KBM-7 (cell line): Measurements from ENCODE around the gene NUDT2.
A peak's percentile ranks its signal among the peaks of the same experiment; 100 is the strongest.
"Not testable (repeated sequence)": the region's sequence is repeated elsewhere in the genome, so short reads cannot be mapped to it uniquely, and the experiment has no call there.

ENCODE experiments used
- DNase-seq: peaks from one replicate; pipeline ENCODE4 v3.0.0-alpha.2; 2015
- in situ Hi-C: fragments of 300-500 bp; cut with MboI; formaldehyde crosslinking; loops from 2 replicates; pipeline ENCODE4 v1.14.3; 2020; ENCODE audit warnings: low sequenced_read_pairs, low pct_unique_long_range_greater_than_20kb, mixed read lengths

Gene NUDT2

DNA sequence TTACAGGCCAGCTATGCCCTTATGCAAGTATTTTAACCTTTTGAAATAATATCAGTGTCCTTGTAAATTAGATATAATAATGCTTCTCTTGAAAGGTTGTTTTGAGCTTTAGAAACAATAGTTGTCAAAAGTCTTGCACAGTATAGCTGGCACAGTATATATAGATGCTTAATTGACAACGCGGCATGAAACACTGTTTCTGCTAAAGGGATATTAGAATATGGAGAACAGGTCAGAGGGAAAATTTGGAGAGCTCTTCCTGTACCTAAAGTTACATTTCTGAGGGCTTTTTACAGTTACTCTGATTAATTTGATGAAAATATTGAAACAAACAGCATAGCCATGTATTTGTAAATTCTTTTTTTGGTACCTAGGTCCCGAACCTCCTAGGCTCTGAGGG, 4.5 kb downstream of the NUDT2 start:
- in situ Hi-C loops = no loop called here

DNA sequence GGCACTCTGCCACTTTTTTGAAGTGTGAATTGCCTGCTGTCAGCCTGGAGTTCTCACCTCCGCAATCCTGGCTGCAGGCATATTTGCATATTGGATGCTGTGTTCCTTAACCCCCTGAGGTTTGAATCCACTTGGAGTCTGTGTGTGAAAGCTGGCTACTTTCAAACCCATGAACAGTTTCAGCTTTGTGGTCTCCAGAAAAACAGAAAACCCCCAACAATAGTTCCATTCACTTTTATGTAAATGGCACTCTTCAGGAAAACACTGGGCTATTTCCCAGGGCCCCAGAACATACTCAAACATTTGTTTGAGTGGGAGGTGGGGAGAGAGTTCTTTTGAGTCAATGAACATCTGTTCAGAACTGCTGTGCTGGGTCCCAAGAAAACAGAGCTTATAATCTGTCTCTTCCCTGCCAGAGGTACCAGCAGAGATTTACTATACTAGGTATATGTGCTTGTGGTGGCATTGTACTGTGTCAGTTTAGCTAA, 5.0 kb downstream of the NUDT2 start:
- DNase-seq = no peak
- in situ Hi-C loops = no loop called here

More for the DNA sequence above, 4.5 kb downstream of the NUDT2 start:
- DNase-seq = no peak

GRCh38 chr9:34334916-34335315, 5.5 kb downstream of the NUDT2 start:
- in situ Hi-C loops = no loop called here
- DNase-seq = no peak

GRCh38 chr9:34335376-34335775, 6.0 kb downstream of the NUDT2 start:
- in situ Hi-C loops = no loop called here
- no peak for DNase-seq

- peak; percentile 12 for DNase-seq
- in situ Hi-C loops = no loop called here
These were observed 8.0 kb downstream of the NUDT2 start for GRCh38 chr9:34337403-34337802.

DNA sequence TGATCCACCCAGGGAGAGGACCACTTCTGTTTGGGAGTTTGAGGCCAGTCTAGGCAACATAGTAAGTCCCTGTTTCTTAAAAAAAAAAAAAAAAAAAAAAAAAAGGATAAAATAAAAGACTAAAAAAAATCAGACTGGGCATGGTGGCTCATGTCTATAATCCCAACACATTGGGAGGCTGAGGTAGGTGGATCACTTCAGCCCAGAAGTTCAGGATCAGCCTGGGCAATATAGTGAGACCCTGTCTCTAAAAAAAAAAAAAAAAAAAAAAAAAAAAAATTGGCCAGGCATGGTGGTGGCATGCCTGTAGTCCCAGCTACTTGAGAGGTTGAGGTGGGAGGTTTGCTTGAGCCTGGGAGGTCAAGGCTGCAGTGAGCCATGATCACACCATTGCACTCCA, 8.7 kb downstream of the NUDT2 start:
- in situ Hi-C loops, DNase-seq: not testable (repeated sequence)

DNA sequence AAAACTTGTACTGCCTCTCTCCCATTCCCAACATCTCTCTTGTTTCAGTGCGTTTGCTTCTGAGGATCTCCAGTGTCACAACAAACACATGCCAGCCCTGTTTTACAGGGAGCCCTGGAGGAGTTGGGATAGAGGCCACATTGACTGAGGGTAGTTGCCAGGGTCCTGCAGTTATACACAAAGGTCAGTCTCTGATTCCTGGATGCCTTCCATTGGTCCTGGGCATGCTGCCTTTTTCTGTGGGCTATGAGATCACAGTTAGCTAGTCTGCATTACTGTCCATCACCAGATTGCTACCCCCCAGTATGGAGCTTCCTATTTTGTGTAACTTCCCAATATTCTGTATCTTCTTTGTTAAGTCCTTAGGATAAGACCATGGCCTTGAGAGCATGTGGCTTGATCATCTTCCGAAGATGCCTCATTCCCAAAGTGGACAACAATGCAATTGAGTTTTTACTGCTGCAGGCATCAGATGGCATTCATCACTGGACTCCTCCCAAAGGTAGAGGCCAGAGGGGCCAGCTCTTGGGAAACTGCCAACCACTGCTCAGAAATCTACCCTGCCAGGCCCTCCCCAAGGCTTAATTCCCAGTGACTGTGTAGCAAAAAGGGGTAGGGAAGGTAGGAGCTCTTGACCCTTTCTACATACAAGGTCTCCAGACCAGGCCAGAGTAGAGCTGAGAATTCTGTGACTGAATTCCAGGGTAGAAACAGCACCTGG, 9.5 kb downstream of the NUDT2 start:
- in situ Hi-C loops = no loop called here
- DNase-seq = no peak

DNA sequence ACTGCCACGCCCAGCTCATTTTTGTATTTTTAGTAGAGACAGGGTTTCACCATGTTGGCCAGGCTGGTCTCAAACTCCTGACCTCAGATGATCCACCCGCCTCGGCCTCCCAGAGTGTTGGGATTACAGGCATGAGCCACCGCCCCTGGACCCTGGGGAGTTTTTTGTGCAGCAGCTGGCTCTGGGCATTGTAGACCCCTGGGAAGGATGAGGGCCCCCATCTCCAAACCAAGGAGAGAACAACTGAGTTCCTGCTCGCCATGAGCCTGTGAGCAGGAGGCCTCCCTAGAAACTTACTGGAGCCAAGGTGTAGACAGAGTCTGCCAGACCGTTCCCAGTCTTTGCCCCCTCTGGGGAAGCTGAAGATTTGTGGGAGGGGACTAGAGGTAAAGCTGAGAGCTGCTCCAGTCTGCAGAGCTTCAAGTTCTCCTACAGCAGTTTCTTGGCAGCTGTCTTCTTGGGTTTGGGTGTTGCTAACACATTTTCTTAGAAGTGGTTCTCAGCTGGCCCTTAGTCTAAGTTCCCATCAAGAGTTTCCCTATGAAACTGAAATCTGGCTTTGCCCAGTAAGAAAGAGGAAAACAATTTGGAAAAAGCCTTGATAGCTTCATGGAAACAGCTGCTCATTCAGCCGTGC, 12.4 kb downstream of the NUDT2 start:
- no peak for DNase-seq
- in situ Hi-C loops = no loop called here

DNA sequence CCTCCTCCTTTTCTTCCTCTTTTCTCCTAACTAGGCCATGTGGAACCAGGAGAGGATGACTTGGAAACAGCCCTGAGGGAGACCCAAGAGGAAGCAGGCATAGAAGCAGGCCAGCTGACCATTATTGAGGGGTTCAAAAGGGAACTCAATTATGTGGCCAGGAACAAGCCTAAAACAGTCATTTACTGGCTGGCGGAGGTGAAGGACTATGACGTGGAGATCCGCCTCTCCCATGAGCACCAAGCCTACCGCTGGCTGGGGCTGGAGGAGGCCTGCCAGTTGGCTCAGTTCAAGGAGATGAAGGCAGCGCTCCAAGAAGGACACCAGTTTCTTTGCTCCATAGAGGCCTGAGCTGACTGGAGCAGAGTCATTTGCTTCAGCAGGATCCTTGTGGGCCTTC, 13.7 kb downstream of the NUDT2 start:
- in situ Hi-C loops = no loop called here
- no peak for DNase-seq

GRCh38 chr9:34343605-34344004, 14.2 kb downstream of the NUDT2 start:
- in situ Hi-C loops = no loop called here
- no peak for DNase-seq

DNA sequence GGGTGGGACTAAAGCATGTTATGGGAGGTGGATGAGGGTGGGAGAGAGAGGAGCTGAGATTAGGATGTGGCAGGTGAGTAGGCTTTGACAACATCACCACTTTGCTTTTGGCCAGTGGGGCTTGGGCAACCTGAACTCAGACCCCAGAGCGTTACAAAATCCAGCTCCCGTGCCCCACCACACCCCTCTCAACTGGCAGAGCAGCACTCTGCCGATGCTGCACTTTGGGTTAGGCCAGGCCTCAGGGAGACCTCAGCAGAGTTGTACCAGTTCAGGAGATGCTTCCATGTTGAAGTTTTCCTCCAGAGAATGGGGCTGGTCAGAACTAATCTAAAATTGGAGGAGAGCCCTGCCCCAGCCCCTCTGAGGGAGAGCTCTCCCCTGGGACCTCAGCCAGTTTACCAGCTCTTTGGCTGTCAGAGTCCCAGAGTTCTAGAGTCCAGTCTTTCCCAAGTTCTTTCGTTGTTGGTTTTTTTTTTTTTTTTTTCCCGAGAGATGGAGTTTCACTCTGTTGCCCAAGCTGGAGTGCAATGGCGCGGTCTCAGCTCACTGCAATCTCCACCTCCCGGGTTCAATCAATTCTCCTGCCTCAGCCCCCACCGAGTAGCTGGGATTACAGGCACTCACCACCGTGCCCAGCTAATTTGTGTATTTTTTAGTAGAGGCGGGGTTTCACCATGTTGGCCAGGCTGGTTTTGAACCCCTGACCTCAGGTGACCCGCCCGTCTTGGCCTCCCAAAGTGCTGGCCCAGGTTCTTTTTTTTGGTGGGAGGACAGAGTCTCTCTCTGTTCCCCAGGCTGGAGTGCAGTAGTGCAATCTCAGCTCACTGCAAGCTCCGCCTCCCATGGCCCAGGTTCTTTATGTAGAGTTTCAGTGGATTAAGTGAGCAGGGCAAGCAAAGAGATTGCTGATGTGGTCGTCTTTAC, 17.8 kb downstream of the NUDT2 start:
- DNase-seq = no peak

DNA sequence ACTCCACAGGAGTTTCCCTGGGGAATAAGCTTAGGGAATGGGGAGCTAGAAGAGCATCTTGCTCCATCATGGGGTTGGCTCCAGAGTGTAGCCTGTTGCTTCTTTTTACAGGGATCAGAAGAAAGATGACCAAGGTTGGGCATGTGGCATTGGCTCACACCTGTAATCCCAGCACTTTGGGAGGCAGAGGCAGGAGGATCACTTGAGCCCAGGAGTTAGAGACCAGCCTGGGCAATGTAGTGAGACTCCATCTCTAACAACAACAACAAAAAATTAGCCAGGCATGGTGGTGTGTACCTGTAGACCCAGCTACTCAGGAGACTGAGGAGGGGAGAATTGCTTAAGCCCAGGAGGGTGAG, 18.4 kb downstream of the NUDT2 start:
- in situ Hi-C loops = no loop called here
- DNase-seq = no peak

More for the DNA sequence above, 17.8 kb downstream of the NUDT2 start:
- in situ Hi-C loops = no loop called here

DNA sequence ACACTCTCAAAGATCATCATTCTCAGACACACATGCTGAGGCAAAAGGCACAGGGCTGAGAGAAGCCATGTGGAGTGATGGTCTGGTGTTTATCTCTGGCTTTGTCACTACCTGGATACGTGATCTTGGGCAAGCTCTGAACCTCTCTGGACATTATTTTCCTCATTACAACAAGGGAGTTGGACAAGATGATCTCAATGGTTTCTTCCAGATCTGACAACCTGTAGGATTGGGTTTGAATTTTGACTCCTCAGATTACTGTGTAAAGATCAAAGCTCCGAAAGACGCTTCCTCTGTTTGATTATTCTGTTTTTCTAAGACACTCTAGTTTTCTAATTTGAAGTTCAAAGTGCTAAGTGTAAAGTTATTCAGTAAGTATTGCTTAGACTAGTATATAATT, 20.0 kb downstream of the NUDT2 start:
- in situ Hi-C loops = no loop called here

DNA sequence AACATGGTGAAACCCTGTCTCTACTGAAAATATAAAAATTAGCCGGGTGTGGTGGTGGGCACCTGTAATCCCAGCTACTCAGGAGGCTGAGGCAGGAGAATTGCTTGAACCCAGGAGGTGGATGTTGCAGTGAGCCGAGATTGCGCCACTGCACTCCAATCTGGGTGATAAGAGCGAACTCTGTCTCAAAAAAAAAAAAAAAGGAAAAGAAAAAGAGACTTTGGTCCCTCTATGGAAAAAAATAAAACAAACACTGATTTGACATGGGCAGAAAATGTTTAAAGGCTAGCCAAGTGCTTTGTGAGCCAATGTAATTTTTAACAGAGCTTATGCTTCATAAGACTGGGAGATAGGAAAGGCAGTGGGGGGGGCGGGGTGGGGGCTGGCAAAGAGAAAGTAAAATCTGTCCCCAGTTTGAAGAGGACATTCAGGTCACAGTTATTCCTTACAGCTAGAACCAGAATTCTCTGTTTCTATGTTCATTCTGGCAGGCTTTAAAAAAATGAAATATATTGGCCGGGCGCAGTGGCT, 22.8 kb downstream of the NUDT2 start:
- DNase-seq, in situ Hi-C loops: not testable (repeated sequence)

More for the DNA sequence above, 20.0 kb downstream of the NUDT2 start:
- DNase-seq = no peak

DNA sequence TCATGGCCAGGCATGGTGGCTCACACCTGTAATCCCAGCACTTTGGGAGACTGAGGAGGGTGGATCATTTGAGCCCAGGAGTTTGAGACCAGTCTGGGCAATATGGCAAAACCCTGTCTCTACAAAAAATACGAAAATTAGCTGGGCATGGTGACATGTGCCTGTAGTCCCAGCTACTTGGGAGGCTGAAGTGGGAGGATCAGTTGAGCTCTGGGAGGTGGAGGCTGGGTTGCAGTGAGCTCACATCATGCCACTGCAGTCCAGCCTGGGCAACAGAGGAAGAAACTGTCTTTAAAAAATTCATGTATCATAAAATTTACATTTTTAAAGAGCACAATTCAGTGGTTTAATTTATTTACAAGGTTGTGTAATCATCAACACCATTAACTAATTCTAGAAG, 23.6 kb downstream of the NUDT2 start:
- DNase-seq, in situ Hi-C loops: not testable (repeated sequence)

DNA sequence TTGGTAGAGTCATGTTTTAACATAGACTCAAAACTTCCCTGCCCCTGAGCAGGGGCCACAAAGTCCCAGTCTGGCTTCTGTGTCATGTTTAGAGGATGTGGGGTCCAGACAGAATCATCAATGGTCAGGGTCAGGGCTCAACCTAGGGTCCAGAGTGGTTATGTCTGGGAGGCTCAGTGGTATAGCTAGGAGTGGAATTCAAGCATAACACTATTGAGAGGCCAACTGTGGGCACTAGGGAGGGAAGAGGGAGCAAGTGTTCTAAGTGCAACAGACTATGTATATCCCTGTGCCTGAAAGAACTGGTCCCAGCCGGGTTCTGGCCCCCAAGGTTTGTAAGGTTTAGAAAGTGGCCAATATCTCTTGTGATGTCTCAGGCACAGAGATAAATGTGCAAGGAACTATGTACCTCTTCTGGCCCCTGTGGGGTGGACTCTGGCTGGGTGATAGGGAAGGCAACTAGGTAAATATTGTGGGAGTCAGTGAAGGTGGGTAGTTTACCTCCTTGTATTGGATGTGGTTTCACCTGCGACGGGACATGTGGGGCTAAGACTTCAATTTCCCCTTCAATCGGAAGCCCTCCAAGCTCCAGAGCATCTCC, 33.3 kb downstream of the NUDT2 start:
- DNase-seq = no peak
- in situ Hi-C loops = no loop called here

DNA sequence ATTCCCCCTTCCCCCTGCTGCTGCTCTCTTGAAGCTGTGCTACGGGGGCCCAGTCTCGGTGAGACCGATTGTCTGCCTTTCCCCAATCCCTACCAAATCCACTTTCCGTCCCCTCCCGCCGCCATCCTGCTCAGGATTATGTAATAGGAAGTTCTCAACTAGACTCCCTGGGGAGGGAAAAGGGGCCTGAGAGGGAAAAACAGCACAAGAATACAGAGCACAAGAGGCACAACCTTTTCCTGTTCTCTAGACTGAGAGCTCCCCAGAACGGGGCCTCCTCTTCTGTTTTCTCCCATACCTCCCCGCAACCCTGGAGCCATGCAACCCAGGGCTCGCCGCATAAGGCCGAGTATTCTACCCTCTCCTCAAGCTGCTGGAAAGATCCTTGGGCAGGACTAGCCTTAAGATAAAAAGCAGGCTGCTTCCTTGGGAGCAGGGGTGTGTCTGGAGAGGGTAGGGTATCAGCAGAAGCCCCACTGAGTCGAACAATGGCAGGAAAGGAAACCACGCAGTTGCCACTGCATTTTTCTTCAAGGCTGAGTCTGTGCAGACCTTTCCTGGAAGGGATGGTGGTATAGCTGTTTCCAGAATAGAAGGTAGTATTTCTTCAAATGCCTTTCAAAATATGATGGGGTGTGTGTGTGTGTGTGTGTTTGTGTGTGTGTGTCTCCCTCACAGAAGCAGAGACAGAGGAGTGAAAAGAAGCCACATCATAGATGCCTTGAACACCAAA, 34.4 kb downstream of the NUDT2 start:
- in situ Hi-C loops = no loop called here
- DNase-seq = peak; percentile 20

DNA sequence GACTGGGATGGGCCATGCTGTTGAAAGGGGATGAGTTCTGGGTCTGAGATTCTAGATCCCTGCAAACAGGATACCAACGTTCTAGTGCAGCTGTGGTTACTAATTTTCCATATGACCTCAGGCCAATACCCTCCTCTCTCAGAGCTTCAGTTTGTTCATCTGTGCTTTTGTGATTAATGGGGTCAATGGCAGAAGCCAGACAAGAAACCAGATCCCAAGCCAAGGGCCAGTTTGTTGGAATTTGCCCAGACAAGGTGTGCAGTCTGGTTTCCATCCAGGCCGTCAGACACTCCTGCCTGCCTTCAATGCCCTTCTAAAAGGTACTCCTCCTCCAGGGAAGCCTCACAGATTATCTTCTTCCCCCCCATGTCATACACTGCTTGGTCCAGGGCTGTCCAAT, 35.9 kb downstream of the NUDT2 start:
- DNase-seq = no peak
- in situ Hi-C loops = no loop called here

DNA sequence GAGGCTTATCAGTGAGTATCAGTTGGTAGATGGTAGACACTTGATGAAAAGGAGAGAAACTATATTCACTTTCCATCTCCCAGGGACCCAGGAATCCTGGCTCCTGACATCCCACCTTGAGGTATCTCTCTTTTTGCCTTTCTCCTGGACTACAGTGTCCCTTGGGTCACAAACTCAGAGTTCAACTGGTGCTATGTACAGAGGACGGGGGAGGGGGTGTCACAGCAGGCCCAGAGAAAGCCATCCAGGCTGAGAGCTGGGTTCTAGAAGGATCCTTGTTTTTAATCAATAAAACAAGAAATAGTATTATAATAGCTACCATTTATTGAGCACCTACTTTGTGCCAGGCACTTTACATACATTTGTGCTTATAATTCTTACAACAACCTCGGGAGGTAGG, 37.0 kb downstream of the NUDT2 start:
- no peak for DNase-seq
- in situ Hi-C loops = no loop called here
